ENCODE results near the gene LIMCH1. TPM values are rescaled to one million over a fixed set of nuclear protein-coding genes. Genes with fewer than 3 reads are reported as not detected.
"Not testable (repeated sequence)": the region's sequence is repeated elsewhere in the genome, so short reads cannot be mapped to it uniquely, and the experiment has no call there.

Gene LIMCH1
- total RNA-seq, 1 donor from 2014 or later = 3.4 TPM

DNA sequence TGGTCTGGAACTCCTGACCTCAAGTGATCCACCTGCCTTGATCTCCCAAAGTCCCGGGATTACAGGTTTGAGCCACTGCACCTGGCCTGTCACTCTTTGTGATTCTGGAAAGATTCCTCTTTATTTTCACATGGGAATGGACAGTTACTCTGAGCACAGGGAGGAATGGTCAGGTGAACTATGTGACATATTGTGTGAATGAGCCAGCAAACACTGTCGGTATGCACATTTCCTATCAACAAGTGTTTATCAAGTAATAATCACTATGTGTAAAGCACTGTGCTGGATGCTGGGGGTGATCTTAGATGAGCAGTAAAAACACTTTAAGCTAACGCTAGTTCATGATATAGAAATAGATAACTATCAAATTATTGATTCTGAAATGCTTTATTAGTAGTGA lies 97.5 kb downstream of the LIMCH1 start:
- Histone ChIP-seq H3K36me3 (ENCODE audit: control insufficient read depth, insufficient read depth, low read length) (no peaks in the 10 kb centered on the region), H3K27me3 (ENCODE audit: control insufficient read depth, insufficient read depth, low read length) (no peaks in the 10 kb centered on the region), H3K4me3 (ENCODE audit: low read depth, low read length) (no peak overlapping the region)
- TF ChIP-seq, protein P1, sequence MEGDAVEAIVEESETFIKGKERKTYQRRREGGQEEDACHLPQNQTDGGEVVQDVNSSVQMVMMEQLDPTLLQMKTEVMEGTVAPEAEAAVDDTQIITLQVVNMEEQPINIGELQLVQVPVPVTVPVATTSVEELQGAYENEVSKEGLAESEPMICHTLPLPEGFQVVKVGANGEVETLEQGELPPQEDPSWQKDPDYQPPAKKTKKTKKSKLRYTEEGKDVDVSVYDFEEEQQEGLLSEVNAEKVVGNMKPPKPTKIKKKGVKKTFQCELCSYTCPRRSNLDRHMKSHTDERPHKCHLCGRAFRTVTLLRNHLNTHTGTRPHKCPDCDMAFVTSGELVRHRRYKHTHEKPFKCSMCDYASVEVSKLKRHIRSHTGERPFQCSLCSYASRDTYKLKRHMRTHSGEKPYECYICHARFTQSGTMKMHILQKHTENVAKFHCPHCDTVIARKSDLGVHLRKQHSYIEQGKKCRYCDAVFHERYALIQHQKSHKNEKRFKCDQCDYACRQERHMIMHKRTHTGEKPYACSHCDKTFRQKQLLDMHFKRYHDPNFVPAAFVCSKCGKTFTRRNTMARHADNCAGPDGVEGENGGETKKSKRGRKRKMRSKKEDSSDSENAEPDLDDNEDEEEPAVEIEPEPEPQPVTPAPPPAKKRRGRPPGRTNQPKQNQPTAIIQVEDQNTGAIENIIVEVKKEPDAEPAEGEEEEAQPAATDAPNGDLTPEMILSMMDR (IDR thresholded peaks at IDR 0.05; ENCODE audit: insufficient read depth, low read length, poor library complexity, severe bottlenecking) = no peak
- DNase-seq (ENCODE audit: low read depth) = no peak

DNA sequence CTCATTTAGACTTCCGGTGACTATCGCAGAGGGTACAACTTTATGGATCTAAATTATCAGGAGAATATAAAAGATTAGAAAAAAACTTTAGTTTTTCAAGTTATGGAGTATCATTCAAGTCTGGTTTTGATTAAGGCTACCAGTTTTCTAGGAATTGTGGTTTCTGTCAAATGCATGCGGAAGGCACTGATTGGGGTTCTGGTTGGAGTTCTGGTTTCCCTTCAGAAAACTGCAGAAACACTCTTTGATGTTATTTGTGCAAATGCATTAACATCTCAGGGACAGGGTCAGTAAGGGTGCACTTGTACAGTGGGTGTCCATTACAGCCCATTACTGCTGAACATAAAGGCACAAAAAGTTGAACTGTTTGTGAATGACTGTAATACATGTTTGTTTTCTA lies 100.2 kb downstream of the LIMCH1 start:
- H3K36me3 ChIP-seq (ENCODE audit: control insufficient read depth, insufficient read depth, low read length) = no peaks in the 10 kb centered on the region
- TF ChIP-seq, protein P1 (IDR thresholded peaks at IDR 0.05; ENCODE audit: insufficient read depth, low read length, poor library complexity, severe bottlenecking) = no peak
- no peak for DNase-seq (ENCODE audit: low read depth)

DNA sequence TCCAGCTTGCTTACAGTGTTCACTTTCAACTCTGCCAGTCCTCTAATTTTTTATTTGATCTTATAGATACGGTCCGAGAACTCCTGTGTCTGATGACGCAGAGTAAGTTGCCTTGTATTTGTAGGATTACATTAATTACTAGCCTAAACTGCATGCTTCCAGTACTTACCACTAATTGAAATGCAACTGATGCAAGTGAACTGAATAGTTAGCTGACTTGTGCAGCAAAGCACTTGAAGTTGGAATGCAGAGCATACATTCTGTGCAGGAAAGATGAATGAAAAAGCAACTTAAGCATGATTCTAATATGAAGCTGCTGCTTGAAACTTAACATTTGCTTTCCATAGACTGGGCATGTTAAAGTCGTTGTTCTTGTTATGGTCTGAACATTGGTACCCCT lies 100.9 kb downstream of the LIMCH1 start:
- H3K27me3 ChIP-seq (ENCODE audit: control insufficient read depth, insufficient read depth, low read length) = no peaks in the 10 kb centered on the region
- TF ChIP-seq, protein P1 (IDR thresholded peaks at IDR 0.05; ENCODE audit: insufficient read depth, low read length, poor library complexity, severe bottlenecking) = no peak
- no peaks in the 10 kb centered on the region for H3K36me3 ChIP-seq (ENCODE audit: control insufficient read depth, insufficient read depth, low read length)
- no peak overlapping the region for H3K4me3 ChIP-seq (ENCODE audit: low read depth, low read length)
- DNase-seq (ENCODE audit: low read depth) = no peak

More for the DNA sequence above, 100.2 kb downstream of the LIMCH1 start:
- Histone ChIP-seq H3K27me3 (ENCODE audit: control insufficient read depth, insufficient read depth, low read length) (no peaks in the 10 kb centered on the region), H3K4me3 (ENCODE audit: low read depth, low read length) (no peak overlapping the region)

DNA sequence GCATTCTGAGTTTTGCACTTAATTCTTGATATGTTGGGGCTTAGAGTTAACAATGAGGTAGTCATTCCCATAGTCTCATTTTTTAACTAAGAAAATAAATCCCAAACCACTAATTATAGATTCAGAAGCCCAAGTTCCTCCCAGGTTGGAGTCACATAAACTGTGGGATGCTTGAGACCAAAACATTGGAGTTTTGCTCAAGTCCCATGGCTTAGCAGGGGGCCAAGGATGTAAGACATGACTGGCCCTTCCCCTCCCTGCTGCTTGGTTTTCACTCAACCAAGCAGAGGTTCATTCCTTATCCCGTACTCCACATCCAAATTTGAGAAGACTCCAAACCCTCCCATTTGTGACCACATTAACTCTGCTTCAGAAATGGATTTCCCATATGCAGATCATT lies 101.3 kb downstream of the LIMCH1 start:
- TF ChIP-seq, protein P1 (IDR thresholded peaks at IDR 0.05; ENCODE audit: insufficient read depth, low read length, poor library complexity, severe bottlenecking) = no peak
- Histone ChIP-seq H3K27me3 (ENCODE audit: control insufficient read depth, insufficient read depth, low read length) (no peaks in the 10 kb centered on the region), H3K36me3 (ENCODE audit: control insufficient read depth, insufficient read depth, low read length) (no peaks in the 10 kb centered on the region), H3K4me3 (ENCODE audit: low read depth, low read length) (no peak overlapping the region)
- no peak for DNase-seq (ENCODE audit: low read depth)

DNA sequence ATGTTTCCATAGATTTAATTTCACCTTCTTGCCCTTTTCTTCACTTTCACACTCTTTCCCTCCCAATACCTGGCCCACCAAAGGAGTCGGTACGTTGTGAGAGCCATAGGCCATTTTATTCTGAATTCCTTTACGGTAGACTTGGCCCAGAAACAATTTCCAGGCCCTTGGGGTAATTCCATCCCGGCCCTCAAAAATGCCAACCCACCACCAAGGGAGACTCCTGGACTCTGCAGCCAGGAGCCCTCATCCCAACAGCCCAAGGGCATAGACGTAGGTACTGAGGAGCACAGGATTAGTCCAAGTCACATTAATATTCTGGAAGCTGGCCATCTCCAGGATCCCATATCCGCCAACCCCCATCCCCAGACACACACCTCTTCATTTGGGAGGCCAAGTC lies 102.9 kb downstream of the LIMCH1 start:
- H3K27me3 ChIP-seq (ENCODE audit: control insufficient read depth, insufficient read depth, low read length) = no peaks in the 10 kb centered on the region
- no peaks in the 10 kb centered on the region for H3K36me3 ChIP-seq (ENCODE audit: control insufficient read depth, insufficient read depth, low read length)
- no peak for DNase-seq (ENCODE audit: low read depth)
- TF ChIP-seq, protein P1 (IDR thresholded peaks at IDR 0.05; ENCODE audit: insufficient read depth, low read length, poor library complexity, severe bottlenecking) = no peak
- no peak overlapping the region for H3K4me3 ChIP-seq (ENCODE audit: low read depth, low read length)

DNA sequence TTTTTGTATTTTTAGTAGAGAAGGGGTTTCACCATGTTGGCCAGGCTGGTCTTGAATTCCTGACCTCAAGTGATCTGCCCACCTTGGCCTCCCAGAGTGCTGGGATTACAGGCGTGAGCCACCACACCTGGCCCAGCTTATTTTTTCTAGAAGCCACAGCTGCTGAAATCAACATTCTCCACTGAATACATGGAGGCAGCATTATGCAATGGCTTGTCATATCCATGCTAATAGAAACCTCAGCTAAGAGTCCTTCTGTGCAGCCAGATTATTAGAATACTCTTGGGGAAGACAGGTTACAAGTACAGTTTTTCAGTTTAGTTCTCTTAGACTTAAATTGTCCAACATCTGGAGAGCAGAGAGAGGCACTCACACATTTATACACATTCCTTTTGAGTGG lies 104.8 kb downstream of the LIMCH1 start:
- DNase-seq (ENCODE audit: low read depth); H3K27me3 ChIP-seq (ENCODE audit: control insufficient read depth, insufficient read depth, low read length); H3K4me3 ChIP-seq (ENCODE audit: low read depth, low read length); H3K36me3 ChIP-seq (ENCODE audit: control insufficient read depth, insufficient read depth, low read length): not testable (repeated sequence)
